ENCODE measurements around the gene PSMD5. TPM values are rescaled to one million over a fixed set of nuclear protein-coding genes. Genes with fewer than 3 reads are reported as not detected.

PSMD5 gene
- total RNA-seq, 1 donor from 2014 or later: 31.4 TPM

- no peak for TF ChIP-seq CTCF (conservative IDR thresholded peaks at IDR 0.05; ENCODE audit: low read depth, low read length)
- DNase-seq (ENCODE audit: low read depth): no peak
- no peak overlapping the region for H3K4me3 ChIP-seq (ENCODE audit: low read depth, low read length)
These were observed 45.9 kb upstream of the PSMD5 start for GRCh38 chr9:120888626-120889025.

GRCh38 chr9:120886490-120886967, 43.8 kb upstream of the PSMD5 start:
- H3K4me3 ChIP-seq (ENCODE audit: low read depth, low read length): no peak overlapping the region
- TF ChIP-seq CTCF (conservative IDR thresholded peaks at IDR 0.05; ENCODE audit: low read depth, low read length): no peak
- no peak for DNase-seq (ENCODE audit: low read depth)

- H3K4me3 ChIP-seq (ENCODE audit: low read depth, low read length): no peak overlapping the region
- DNase-seq (ENCODE audit: low read depth): no peak
- TF ChIP-seq CTCF (conservative IDR thresholded peaks at IDR 0.05; ENCODE audit: low read depth, low read length): no peak
These were observed 43.2 kb upstream of the PSMD5 start for GRCh38 chr9:120885958-120886357.

- no peak for DNase-seq (ENCODE audit: low read depth)
- TF ChIP-seq CTCF (conservative IDR thresholded peaks at IDR 0.05; ENCODE audit: low read depth, low read length): no peak
- no peak overlapping the region for H3K4me3 ChIP-seq (ENCODE audit: low read depth, low read length)
These were observed 42.7 kb upstream of the PSMD5 start for GRCh38 chr9:120885457-120885856.

GRCh38 chr9:120883608-120883996, 40.9 kb upstream of the PSMD5 start:
- DNase-seq (ENCODE audit: low read depth): no peak
- TF ChIP-seq CTCF (conservative IDR thresholded peaks at IDR 0.05; ENCODE audit: low read depth, low read length): no peak
- H3K4me3 ChIP-seq (ENCODE audit: low read depth, low read length): no peak overlapping the region

GRCh38 chr9:120882935-120883607, 40.3 kb upstream of the PSMD5 start:
- no peak overlapping the region for H3K4me3 ChIP-seq (ENCODE audit: low read depth, low read length)
- DNase-seq (ENCODE audit: low read depth): no peak
- TF ChIP-seq CTCF (conservative IDR thresholded peaks at IDR 0.05; ENCODE audit: low read depth, low read length): no peak

- TF ChIP-seq CTCF (conservative IDR thresholded peaks at IDR 0.05; ENCODE audit: low read depth, low read length): no peak
- DNase-seq (ENCODE audit: low read depth): no peak
- no peak overlapping the region for H3K4me3 ChIP-seq (ENCODE audit: low read depth, low read length)
These were observed 36.7 kb upstream of the PSMD5 start for GRCh38 chr9:120879446-120879845.

Data from epithelial cell of proximal tubule (primary cell).